IPS-NIHi7 (cell line): ENCODE measurements around the gene CLEC11A.

Experiments
- DNase-seq: peaks from one replicate; pipeline ENCODE4 v3.0.0; 2012; ENCODE audit warnings: mixed read lengths; ENCODE audit errors: extremely low spot score

The CLEC11A gene

DNA sequence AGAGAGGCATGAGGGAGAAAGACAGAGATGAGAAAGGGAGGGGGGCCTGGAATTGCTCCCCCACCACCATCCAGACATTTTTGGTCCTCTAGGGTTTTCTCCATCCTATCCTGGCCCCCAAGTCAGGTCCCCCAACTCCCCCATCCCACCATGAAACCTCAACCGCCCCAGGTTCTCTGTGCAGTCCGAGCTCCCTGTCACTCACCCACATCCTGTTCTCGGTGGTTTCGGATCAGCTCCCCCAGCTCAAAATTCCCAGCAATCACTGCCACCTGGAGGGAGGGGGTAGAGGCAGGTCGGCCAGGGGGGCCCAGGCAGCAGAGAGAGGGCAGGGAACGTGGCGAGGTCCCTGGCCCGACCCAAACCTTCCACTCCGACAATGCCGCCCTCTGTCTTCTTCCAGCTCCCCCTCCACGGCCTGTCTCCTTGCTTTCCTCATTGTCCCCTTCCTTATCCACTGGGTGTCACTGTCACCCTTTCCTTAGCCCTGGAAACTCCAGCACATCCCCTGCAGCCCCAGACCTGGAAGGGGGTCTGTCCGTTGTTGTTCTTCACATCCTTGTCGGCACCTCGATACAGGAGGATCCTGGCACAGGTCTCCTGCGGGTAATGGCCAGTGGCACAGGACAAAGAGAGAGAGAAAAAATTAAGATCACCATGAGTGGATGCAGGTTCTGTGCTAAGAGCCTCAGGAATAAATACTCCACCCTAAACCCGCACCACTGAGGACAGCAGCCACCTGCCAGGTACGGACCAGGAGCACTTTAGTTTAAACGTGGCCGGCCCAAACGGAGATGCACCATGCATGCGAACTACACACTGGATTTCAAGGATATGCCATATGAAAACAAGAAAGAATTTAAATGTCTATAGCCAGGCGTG is 19.0 kb upstream of the CLEC11A start:
- peak; percentile 71 for DNase-seq

DNA sequence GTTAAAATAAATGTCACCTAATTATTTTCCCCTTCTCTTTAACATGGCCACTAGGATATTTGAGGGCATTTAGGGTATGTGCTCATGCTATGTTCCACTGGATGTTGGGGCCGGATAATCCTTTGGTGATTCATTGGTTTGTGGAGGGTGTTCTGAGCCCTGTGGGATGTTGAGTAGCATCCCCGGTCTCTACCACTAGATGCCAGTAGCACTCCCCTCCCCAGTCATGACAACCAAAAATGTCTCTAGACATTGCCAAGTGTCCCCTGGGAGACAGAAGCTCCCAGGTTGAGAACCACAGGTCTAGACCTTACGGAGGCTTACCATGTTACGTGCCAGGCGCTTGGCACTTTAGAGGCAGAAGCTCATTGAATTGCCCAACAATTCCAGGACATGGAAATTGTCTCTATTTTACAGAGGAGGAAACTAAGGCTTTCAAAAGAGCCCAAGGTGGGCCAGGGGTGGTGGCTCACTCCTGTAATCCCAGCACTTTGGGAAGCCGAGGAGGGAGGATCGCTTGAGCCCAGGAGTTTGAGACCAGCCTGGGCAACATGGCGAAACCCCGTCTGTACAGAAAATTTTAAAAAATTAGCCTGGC is 17.6 kb upstream of the CLEC11A start:
- peak; percentile 82 for DNase-seq

DNA sequence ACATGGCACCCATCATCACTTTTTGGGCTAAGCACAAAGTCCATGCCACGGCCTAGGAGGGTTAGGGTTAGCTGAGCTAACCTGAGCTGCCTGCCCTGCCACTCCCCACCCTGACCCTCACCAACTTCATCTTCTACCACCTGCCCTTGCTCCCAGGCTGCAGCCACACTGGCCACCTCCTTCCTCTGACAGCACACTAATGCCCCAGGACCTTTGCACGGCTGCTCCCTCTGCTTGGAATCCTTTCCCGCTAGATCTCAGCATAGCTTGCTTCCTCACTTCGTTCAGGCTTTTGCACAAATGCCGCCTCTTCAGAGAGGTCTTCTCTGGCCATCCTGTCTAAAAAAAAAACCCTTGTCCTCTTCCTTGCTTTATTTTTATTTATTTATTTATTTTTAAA is 16.8 kb upstream of the CLEC11A start:
- no peak for DNase-seq

DNA sequence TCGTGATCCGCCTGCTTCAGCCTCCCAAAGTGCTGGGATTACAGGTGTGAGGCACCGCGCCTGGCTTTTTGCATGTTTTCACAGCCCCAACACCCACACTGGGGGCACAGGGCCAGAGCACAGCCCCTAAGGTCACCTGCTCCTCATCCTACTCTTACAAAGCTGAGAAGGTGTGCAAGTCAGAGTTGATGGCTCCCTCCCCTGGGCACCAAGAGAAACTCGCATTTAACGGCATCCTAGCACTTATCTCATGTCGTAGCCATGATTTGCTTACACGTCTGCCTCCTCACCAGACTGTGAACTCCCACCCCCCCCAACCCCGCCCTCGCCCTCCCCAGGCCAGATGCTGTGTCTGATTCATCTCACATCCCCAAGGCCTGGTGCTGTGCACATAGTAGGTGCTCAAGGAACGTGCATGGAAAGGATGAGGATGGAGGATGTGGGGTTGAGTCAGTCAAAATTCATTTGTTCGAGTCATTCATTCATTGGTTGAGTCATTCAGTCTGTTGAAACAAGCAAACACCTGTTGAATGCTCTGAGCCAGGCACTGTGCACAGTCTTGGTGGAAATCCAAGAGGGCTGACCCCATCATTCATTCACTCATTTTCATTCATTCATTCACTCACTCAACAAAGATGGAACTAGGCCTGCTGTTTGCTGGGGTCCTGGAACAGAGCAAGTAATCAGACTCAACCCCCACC is 14.8 kb upstream of the CLEC11A start:
- no peak for DNase-seq

DNA sequence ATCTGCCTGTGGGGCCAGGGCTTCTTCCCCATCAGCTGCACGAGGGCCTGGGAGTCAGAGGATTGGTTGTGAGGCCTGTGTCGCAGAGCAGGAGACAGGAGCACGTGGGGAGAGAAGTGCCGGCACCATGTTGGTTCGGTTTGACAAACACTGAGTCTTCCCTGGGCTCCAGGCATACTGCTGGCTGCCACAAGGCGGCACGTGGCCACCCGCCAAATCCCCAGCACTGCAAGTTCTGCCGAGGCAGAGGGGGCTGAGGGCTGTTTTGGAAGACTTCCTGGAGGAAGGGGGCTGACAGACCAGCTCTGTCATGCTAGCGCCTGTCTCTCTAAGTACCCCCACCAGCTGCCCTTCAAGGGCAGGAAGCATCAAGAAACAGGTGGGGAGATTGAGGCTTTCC is 13.1 kb upstream of the CLEC11A start:
- no peak for DNase-seq

DNA sequence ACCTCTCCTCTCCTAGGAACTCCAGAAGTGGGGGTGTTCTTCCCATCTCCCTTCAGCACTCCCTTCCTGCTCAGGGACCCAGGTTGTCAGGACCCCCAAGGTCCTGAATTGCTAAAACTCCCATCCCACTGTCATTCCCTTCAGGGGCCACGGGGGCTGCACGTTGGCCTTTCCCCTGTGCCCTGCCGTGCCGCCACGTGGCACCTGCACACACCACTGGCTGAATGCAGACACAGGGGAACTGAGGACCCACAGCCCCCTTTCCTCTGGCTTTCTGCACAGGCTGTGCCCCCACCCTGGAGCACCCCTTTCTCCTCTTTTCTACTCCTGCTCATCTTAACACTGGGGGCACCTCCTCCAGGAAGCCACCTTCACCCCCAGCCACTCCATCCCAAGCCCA is 12.6 kb upstream of the CLEC11A start:
- DNase-seq, result no peak

DNA sequence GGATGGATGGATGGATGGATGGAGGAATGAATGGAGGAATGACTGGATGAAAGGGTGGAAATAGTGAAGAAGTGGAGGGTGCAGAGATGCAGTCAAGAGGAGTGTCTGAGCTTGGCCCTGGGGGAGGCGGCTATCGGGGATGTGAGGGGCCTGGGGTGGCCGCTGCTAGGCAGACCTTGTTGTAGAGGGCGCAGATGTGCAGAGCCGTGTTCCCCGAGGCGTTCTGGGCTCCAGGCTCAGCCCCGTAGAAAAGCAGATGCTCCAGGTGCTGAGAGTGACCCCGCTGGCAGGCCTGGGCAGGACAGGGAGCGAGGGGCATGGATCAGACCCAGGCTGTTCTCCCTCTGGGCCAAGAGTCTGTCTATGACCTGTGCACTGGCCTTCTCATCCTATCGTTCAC is 12.0 kb upstream of the CLEC11A start:
- no peak for DNase-seq

DNA sequence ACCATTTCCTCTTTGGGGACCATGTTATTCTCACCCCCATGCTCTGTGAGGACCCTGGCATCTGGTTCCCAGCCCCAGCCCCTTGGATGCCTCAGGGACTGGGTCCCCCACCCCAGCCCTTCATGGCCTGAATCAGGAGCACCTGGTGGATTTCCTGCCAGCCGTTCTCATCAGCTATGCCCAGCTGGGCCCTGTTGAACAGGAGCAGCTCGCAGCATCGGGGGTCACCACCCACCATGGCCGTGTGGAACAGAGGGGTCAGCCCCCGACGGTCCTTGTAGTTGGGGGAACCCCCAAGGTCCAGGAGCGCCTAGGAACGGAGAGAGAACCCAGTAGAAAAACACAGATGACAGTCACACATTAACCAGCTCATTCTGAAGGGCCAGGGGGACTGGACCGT is 11.4 kb upstream of the CLEC11A start:
- no peak for DNase-seq

DNA sequence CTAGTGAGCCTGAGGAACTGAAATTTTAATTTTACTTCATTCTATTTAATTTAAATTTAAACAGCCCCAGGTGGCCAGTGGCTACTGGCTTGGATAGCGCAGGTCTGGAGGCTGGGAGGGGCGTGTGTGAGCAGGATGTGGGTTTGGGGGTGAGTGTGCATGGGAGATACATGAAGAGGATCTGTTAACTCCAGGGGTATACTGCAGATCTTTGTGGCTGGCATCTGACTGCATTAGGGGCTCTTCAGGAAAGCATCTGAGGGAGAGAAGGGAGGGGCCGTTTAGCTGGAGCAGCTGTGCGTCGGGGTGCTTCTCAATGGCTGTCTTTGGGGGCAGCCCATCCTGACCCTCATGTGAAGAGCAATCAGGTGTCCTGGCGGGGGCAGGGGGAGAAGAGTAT is 10.3 kb upstream of the CLEC11A start:
- no peak for DNase-seq

DNA sequence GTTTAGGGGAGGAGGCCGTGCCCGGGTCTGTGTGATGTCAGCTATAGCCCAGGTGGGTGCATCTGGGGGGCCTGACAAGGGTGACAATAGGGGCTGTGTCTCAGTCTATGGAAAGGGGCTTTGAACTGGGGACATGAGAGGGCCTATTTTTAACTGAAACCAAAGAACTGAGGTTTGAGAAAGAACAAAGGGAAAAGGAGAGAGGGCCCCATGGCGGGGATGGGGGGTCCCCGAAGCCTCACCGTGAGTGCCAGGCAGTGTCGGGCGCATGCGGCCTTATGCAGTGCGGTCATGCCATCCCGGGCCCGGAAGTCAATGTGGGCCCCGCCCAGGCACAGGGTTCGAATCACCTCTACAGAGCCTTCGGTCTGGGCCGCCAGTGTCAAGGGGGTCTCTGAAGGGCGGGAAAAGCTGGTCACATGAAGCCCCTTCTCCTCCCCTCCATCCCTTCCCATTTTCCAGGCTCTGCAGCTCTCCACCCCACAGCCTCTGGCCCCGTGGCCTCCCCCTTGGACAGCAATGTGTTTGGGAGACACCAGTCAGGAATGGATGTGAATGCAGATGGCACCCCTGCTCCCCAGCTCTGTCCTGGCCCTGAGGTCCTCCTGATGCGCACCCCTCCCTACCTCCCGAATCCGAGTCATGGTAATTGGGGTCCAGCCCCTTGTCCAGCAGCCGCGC is 9.5 kb upstream of the CLEC11A start:
- DNase-seq, result no peak

DNA sequence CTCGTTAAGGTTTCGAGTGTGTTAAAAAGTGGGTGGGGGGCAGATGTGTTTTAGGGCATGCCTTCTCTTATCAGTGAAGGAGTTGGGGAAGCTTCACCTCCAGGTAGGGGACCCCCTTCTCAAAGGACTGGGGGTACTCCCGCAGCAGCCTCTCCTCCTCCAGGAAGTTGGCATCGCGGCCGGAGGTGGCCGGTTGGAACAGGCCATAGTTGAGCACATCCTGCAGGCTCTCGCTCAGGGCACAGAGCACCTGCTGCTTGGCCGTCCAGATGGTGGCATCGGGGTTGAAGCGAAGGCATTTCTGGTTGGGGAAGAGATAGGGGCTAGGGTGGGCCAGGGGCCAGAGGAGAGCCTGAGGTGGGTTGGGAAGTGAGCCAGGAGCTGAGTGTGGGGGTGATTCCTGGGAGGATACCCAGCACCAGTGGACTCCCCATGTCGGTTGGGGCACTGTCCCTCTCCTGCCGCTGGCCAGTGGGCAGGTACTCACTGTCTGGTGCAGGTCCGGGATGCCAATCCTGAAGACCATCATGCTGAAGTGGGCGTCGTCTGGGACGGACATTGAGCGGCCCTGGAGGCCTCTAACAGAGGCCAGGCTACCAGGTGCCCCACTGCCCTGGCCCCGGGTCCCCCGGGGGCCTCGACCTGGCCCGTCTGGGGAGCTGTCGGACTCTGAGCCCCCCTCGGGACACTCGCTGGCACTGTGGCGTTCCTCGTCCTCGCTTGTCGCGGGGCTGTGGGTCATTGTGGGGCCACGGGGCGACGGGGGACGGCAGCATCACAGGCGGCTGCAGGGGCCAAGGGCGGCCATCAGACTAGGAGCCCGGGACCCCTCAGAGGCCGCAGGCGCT is 6.8 kb upstream of the CLEC11A start:
- no peak for DNase-seq

DNA sequence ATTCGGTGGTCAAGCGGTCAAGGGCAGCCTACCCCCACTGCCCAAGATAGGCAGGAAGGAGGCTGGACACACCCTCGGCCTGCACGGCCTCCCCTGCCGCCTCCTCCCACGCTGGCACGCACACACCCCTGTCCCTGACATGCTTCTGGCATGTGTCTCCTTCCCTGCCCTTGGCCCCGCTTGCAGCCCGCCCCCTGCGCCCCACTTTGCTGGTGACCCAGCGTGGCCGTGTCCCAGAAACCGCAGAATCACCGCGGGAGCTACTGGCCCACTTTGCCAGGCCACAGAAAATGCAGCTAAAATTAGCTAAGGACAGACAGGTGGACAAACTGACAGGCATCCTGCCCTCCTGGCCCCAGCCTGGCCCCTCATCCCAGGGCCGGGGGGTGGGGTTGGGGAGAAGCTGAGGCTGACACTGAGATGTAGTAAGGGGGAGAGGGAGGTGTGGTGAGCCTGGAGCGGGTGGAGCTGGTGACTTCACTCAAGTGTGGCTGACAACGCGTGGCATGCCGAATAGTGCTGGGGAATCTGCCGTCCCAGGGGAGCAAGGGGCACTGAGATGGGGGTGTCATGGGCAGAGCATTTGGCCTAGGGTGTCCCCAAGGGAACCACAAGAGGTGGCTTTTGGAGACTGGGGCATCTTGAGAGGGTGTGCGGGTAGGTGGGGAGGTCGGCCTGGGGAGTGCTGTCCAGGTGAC is 6.0 kb upstream of the CLEC11A start:
- no peak for DNase-seq

DNA sequence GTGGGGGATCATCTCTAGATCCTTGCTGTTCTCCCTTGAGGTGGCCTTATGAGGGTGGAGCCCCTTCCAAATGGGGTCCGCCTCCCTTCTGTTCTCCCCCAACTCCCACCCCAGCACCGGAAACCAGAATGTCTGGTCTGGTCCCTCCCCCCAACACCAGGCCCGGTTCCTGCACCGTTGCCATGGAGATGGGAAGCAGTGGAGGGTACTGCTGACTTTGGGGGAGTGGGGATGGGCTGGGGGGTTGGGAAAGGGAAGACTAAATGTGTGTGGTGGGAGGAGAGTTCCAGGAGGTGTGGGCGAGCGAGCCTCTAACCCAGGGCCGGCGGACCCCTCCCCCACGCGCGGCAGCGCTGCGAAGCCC is 5.3 kb upstream of the CLEC11A start:
- peak; percentile 33 for DNase-seq

DNA sequence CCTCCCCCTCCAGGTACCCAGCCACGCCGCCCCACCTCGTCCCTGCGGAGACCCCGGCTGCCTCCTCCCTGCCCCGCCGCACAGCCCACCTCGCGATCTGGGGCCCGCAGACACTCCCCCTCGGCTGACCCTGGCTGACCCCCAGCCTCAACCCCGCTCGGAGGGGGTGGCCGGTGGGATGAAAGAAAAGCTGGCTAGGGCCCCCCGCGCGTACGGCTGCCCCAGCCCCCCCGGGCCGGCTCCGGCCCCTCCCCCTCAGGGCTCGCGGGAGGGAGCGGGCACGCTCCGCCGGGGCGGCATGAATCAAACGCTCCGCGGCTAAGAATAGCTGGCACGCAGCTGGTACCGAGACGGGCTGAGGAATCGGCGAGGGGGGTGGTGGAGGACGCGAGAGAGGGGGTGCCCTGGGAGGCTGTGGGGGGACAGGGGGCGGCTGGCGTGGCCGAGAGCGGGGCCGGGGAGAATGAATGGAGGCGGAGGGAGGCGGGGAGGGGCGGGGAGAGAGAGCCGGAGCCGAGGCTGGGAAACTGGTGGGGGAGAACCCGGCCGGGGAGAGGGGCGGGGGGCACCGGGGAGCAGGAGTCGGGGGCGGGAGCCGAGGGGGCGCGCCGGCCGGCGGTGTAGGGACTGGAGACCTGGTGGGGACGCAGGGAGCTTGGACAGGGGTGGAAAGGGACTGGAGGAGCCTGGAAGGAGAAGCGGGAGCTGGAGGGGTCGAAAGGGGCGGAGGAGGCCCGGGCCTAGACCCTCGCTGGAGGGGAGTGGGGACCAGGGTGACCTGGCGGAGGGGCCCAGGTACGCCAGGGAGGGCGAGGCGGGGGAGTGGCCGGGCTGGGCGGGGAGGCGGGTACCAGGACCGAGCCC is 4.7 kb upstream of the CLEC11A start:
- DNase-seq, result no peak

DNA sequence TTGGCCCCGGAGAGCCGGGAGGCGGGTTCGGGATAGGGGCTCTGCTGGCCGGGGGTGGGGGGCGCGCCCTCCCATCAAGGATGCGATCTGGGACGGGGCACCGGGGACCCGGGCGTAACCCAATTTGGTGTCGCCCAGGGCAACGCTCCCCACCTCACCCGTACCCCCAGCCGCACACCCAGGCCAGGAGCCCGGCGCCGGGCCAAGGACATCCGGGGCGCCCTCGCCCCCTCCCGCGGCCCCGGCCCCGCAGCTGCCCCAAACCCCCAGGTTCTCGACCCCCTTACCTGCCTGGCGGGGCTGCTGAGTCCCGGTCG is 4.1 kb upstream of the CLEC11A start:
- no peak for DNase-seq

DNA sequence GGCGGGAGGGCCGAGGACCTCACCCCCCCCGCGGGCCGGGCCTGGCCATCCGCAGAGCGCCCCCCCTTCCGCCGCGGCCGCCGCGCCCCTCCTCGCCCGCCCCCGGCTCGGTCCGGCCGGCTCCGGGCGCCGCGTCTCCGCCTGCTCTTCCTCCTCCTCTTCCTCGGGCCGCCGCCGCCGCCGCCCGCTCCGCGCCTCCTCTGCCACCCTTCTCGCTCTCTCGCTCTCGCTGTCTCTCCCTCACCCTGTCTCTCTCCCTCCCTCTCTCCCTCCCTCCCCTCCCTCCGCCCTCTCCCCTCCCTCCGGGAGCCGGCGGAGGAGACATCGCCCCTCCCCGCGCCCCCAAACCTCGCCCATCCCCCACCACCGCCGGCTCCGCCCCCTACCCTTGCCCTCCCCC is 3.6 kb upstream of the CLEC11A start, which contains the start of gene SHANK1:
TSS of gene SHANK1 (minus strand) at position 237 of the 400 bp plus-strand sequence. CDS start 2,883 bp downstream, outside the sequence.
- peak; percentile 56 for DNase-seq

DNA sequence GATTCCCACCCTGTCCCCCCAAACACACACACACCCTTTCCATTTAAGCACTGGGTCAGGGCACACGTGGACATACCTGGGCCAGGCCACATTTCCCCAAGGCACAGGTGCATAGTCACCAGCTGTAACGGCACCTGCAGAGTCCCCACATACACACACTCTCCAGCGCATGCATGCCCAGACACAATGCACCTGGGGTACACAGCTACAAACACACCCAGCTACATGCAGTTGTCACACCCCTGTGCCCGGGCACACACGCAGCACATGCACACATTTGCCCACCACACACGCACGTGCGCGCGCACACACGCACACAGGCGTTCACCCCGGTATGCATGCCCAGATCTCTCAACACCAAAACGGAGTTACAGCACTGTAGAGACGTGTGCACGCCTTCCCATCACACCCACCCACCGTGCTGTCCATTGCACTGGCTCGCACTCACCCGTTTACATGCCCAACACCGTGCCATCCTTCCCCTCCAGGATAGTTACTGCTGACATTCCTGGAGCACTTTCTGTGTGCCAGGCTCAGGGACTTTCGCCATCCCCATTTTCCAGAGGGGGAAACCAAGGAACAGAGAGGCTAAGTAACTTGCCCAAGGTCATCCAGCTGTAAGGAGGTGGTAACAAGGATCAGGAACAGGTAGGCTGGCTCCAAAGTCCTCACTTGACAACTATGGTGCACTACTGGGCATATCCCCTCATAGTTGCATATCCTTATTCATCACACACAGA is 2.8 kb upstream of the CLEC11A start:
- no peak for DNase-seq

DNA sequence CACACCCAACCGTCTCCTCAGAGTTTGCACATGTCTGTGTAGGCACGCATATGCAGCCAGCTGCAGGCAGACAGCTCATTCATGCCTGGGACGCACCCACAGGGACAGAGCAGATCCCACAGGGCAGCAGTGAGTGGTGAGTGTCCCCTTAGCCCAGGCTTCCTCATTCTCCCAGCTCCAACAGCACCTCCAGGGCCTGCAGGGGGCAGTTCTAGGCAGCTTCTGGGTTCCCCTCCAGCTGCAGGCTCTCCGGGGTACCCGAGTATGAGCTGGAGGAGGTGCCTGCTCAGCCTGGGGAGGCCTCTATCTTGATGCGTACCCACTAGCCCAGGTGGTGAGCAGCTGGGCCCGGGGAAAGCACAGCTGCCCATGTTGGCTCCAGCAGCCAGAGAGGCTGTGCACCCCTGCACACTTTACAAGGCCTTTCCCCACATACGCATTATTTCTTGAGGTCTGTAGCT is 2.2 kb upstream of the CLEC11A start:
- DNase-seq, result no peak
